Measurements from ENCODE around the gene CCDC185.

GRCh38 chr1:223417903-223418663 is 24.9 kb downstream of the CCDC185 start:
- TF ChIP-seq, protein P1, sequence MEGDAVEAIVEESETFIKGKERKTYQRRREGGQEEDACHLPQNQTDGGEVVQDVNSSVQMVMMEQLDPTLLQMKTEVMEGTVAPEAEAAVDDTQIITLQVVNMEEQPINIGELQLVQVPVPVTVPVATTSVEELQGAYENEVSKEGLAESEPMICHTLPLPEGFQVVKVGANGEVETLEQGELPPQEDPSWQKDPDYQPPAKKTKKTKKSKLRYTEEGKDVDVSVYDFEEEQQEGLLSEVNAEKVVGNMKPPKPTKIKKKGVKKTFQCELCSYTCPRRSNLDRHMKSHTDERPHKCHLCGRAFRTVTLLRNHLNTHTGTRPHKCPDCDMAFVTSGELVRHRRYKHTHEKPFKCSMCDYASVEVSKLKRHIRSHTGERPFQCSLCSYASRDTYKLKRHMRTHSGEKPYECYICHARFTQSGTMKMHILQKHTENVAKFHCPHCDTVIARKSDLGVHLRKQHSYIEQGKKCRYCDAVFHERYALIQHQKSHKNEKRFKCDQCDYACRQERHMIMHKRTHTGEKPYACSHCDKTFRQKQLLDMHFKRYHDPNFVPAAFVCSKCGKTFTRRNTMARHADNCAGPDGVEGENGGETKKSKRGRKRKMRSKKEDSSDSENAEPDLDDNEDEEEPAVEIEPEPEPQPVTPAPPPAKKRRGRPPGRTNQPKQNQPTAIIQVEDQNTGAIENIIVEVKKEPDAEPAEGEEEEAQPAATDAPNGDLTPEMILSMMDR (IDR thresholded peaks at IDR 0.05; ENCODE audit: low read depth, low read length), result no peak
- TF ChIP-seq POLR2A (IDR thresholded peaks at IDR 0.05; ENCODE audit: extremely low read depth, insufficient read length), result no peak
- no peak for TF ChIP-seq MYC (IDR thresholded peaks at IDR 0.05; ENCODE audit: low read depth, low read length)
- TF ChIP-seq, protein P2, sequence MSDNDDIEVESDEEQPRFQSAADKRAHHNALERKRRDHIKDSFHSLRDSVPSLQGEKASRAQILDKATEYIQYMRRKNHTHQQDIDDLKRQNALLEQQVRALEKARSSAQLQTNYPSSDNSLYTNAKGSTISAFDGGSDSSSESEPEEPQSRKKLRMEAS (IDR thresholded peaks at IDR 0.05; ENCODE audit: low read depth, low read length), result no peak

Measured in NB4 (cell line).